OCI-LY1 (cell line): Measurements from ENCODE around the gene AKTIP.

Experiments
- EZH2 ChIP-seq: fragments of 200-600 bp; sonication (generic), shearing (Covaris generic); IDR thresholded peaks from 2 replicates; pipeline ENCODE4 v1.8.0; 2017; ENCODE audit warnings: borderline replicate concordance, mixed run types, mild to moderate bottlenecking, antibody characterized with exemption, low read length, moderate library complexity, mixed read lengths
- TF ChIP-seq, protein P1 (sequence below): fragments of 200-600 bp; sonication (generic), shearing (Covaris generic); IDR thresholded peaks from 2 replicates; pipeline ENCODE4 v1.5.1; 2017; ENCODE audit warnings: mild to moderate bottlenecking, antibody characterized with exemption, low read length, moderate library complexity, mixed read lengths

DNA sequence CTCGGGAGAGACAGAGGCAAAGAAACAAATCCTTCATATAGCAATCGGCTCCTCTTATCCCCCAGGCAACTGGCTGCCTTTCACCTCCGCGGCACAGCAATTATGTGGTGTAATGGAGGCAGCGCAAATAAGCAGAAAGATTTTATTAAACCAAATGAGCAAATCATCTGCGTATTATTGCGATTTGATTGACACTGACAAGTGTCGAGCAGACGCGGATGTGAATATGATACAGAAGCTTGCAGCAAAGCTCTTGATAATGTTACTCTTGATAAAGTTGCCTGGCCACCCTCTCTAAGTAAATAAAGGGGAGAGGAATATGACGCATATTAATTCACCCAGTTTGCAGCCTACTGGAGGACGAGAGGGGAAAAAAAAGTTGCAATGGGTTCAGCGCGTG lies 26.5 kb upstream of the AKTIP start:
- TF ChIP-seq, protein P1, sequence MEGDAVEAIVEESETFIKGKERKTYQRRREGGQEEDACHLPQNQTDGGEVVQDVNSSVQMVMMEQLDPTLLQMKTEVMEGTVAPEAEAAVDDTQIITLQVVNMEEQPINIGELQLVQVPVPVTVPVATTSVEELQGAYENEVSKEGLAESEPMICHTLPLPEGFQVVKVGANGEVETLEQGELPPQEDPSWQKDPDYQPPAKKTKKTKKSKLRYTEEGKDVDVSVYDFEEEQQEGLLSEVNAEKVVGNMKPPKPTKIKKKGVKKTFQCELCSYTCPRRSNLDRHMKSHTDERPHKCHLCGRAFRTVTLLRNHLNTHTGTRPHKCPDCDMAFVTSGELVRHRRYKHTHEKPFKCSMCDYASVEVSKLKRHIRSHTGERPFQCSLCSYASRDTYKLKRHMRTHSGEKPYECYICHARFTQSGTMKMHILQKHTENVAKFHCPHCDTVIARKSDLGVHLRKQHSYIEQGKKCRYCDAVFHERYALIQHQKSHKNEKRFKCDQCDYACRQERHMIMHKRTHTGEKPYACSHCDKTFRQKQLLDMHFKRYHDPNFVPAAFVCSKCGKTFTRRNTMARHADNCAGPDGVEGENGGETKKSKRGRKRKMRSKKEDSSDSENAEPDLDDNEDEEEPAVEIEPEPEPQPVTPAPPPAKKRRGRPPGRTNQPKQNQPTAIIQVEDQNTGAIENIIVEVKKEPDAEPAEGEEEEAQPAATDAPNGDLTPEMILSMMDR: no peak
- no peak for TF ChIP-seq EZH2
